ENCODE results near the gene TAGLN3. TPM values are rescaled to one million over a fixed set of nuclear protein-coding genes. Genes with fewer than 3 reads are reported as not detected.

The TAGLN3 gene
- total RNA-seq, 4 donors from 2014 or later: 0.64 to 1.5 (median 0.68) TPM; not detected in 1

DNA sequence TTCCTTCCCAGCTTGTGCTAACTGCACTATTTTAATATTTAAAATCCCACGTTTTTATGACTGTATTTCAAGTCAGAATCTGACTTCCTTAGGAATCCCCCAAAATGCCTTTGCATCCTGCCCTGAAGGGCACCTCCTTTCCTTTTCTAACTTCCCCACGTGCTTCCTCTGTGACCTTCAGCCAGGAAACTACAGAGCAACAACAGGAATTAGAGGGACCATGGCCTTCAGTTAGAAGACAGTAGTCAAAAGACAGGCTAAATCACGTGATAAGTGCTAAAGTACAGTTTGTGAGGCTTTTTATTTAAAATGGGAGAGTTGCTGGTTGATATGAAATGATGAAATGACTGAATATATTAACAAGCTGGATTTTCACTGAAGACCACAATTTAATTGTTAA is 31.7 kb upstream of the TAGLN3 start:
- H3K4me1 ChIP-seq: peaks cover 0 to 8% (median 2%) of the 10 kb centered on the region in 4 donors
- H3K36me3 ChIP-seq: no peaks in the 10 kb centered on the region
- H3K9me3 ChIP-seq: no peaks in the 10 kb centered on the region
- intact Hi-C loops (cut with DNase I; ENCODE audit: low total_unique reads) (loop anchor here (2.0 to 5.0 kb wide), 2 partner anchors 105 to 250 kb away; no protein-coding TSS in a partner anchor), in situ Hi-C loops (cut with MboI; ENCODE audit: low pct_ligation_motif_present in 1 of 4, low pct_unique_long_range_greater_than_20kb in 1 of 4, low sequenced_read_pairs in 3 of 4) (no loop called here)
- H3K27me3 ChIP-seq: no peaks in the 10 kb centered on the region
- H3K27ac ChIP-seq: peak overlapping the region; percentile 16 to 55 (median 30)
- no peak for DNase-seq
- TF ChIP-seq POLR2A (IDR thresholded peaks at IDR 0.05) (no peak), EP300 (IDR thresholded peaks at IDR 0.05; ENCODE audit: low read depth) (no peak), POLR2AphosphoS5 (IDR thresholded peaks at IDR 0.05) (no peak)
- TF ChIP-seq, protein P1, sequence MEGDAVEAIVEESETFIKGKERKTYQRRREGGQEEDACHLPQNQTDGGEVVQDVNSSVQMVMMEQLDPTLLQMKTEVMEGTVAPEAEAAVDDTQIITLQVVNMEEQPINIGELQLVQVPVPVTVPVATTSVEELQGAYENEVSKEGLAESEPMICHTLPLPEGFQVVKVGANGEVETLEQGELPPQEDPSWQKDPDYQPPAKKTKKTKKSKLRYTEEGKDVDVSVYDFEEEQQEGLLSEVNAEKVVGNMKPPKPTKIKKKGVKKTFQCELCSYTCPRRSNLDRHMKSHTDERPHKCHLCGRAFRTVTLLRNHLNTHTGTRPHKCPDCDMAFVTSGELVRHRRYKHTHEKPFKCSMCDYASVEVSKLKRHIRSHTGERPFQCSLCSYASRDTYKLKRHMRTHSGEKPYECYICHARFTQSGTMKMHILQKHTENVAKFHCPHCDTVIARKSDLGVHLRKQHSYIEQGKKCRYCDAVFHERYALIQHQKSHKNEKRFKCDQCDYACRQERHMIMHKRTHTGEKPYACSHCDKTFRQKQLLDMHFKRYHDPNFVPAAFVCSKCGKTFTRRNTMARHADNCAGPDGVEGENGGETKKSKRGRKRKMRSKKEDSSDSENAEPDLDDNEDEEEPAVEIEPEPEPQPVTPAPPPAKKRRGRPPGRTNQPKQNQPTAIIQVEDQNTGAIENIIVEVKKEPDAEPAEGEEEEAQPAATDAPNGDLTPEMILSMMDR (IDR thresholded peaks at IDR 0.05): no peak
- H3K4me3 ChIP-seq: no peak overlapping the region
- 13 to 32% methylated on average over 3 of the region's 3 CpGs for WGBS, 2 donors (ENCODE audit: low coverage in 1 of 2)

DNA sequence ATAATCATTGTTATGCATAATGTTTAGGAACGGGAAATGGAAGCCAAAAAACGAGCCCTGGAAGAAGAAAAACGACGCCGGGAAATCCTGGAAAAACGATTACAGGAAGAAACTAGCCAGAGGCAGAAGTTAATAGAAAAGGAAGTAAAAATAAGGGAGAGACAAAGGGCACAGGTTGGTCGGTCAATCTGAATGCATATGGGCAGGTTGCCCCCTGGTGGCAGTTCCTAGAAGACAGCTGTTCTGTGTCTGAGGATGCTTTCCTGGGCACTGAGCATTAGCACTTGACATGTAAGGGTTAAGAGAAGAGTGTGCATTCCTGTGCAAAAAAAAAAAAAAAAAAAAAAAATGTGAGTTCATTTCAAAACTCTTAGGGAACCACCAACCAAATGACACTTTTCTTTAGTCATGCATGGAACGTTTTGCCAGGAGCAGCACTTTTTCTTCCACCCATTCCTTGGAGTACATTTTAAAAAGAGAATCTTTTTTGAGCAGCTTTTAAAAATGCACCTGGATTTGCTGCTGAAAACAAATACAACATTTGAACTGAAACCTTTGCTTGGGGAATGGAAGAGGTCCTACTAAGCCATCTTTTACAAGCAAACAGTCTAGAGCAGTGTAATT is 31.0 kb upstream of the TAGLN3 start:
- in situ Hi-C loops (cut with MboI; ENCODE audit: low pct_ligation_motif_present in 1 of 4, low pct_unique_long_range_greater_than_20kb in 1 of 4, low sequenced_read_pairs in 3 of 4): no loop called here
- peak in 1 of 3 donors; percentile 38 for TF ChIP-seq POLR2AphosphoS5 (IDR thresholded peaks at IDR 0.05)
- TF ChIP-seq POLR2A (IDR thresholded peaks at IDR 0.05): no peak
- TF ChIP-seq, protein P1 (IDR thresholded peaks at IDR 0.05): peak; percentile 87 to 94 (median 92)
- Histone ChIP-seq H3K27ac (peak overlapping the region; percentile 16 to 55 (median 30)), H3K27me3 (no peaks in the 10 kb centered on the region), H3K36me3 (no peaks in the 10 kb centered on the region), H3K4me1 (peaks cover 0 to 8% (median 2%) of the 10 kb centered on the region in 4 donors), H3K9me3 (no peaks in the 10 kb centered on the region), H3K4me3 (no peak overlapping the region)
- WGBS, 2 donors (ENCODE audit: low coverage in 1 of 2): 0 to 11% methylated on average over 7 to 8 of the region's 8 CpGs
- intact Hi-C loops (cut with DNase I; ENCODE audit: low total_unique reads): loop anchor here (2.0 to 5.0 kb wide), 2 partner anchors 105 to 251 kb away; no protein-coding TSS in a partner anchor
- peak; percentile 85 for DNase-seq

- in situ Hi-C loops (cut with MboI; ENCODE audit: low pct_ligation_motif_present in 1 of 4, low pct_unique_long_range_greater_than_20kb in 1 of 4, low sequenced_read_pairs in 3 of 4) (no loop called here), intact Hi-C loops (cut with DNase I; ENCODE audit: low total_unique reads) (loop anchor here (5.0 kb wide), 1 partner anchor 106 kb away; no protein-coding TSS in a partner anchor)
- Histone ChIP-seq H3K27ac (no peak overlapping the region), H3K9me3 (no peaks in the 10 kb centered on the region), H3K4me3 (no peak overlapping the region), H3K36me3 (no peaks in the 10 kb centered on the region), H3K27me3 (no peaks in the 10 kb centered on the region), H3K4me1 (peaks cover 0 to 8% (median 2%) of the 10 kb centered on the region in 4 donors)
- DNase-seq: no peak
- 48 to 75% methylated on average over 4 to 5 of the region's 5 CpGs for WGBS, 2 donors (ENCODE audit: low coverage in 1 of 2)
- TF ChIP-seq POLR2AphosphoS5 (IDR thresholded peaks at IDR 0.05) (no peak), POLR2A (IDR thresholded peaks at IDR 0.05) (no peak), EP300 (IDR thresholded peaks at IDR 0.05; ENCODE audit: low read depth) (no peak)
- TF ChIP-seq, protein P1 (IDR thresholded peaks at IDR 0.05): no peak
Measured at GRCh38 chr3:111968319-111969054, 30.2 kb upstream of the TAGLN3 start.

DNA sequence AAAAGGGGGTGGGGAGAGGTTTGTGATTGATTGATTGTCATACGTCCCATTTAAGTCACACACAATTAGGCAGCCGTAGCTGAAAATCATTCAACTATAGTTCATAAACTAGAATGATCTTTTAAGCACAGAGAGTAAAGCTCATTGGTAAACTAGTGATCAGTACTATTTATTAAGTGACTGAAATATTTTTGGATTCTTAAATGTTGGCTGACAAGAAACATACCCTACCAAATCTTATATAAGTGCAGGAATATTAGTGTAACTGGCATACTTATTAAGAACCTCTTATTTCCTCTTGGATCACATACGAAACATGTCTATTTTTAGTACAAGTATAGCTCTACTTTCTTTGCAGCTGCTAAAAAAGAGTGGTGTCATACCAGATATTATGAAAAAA is 28.3 kb upstream of the TAGLN3 start:
- Histone ChIP-seq H3K27me3 (no peaks in the 10 kb centered on the region), H3K4me1 (peaks cover 0 to 8% (median 2%) of the 10 kb centered on the region in 4 donors), H3K27ac (no peak overlapping the region), H3K9me3 (no peaks in the 10 kb centered on the region), H3K36me3 (no peaks in the 10 kb centered on the region), H3K4me3 (no peak overlapping the region)
- intact Hi-C loops (cut with DNase I; ENCODE audit: low total_unique reads): no loop called here
- TF ChIP-seq POLR2A (IDR thresholded peaks at IDR 0.05) (no peak), POLR2AphosphoS5 (IDR thresholded peaks at IDR 0.05) (no peak), EP300 (IDR thresholded peaks at IDR 0.05; ENCODE audit: low read depth) (no peak)
- TF ChIP-seq, protein P1 (IDR thresholded peaks at IDR 0.05): no peak
- WGBS, 2 donors (ENCODE audit: low coverage in 1 of 2): 77 to 85% methylated on average over 3 of the region's 3 CpGs
- DNase-seq: no peak
- in situ Hi-C loops (cut with MboI; ENCODE audit: low pct_ligation_motif_present in 1 of 4, low pct_unique_long_range_greater_than_20kb in 1 of 4, low sequenced_read_pairs in 3 of 4): loop anchor here in 3 of 4 donors (5.0 to 10.0 kb wide), 2 partner anchors 253 to 256 kb away; no protein-coding TSS in a partner anchor
